ENCODE data around the gene MYH6.
"Not testable (repeated sequence)": the region's sequence is repeated elsewhere in the genome, so short reads cannot be mapped to it uniquely, and the experiment has no call there.

- not testable (repeated sequence) for TF ChIP-seq POLR2A, CTCF, POLR2AphosphoS5, EP300 (IDR thresholded peaks at IDR 0.05)
Measured at GRCh38 chr14:23386266-23386657, 21.8 kb downstream of the MYH6 start.

Data from upper lobe of left lung (tissue), 4 donors.